HEK293T (cell line): ENCODE measurements around the gene LRMDA.

ENCODE experiments used
- ARNT ChIP-seq: fragments of 450-650 bp; IDR thresholded peaks from 2 replicates; pipeline ENCODE4 v1.6.1; 2017; ENCODE audit warnings: mild to moderate bottlenecking
- ELF4 ChIP-seq: fragments of 450-650 bp; IDR thresholded peaks from 2 replicates; pipeline ENCODE4 v1.6.1; 2017; ENCODE audit warnings: antibody characterized with exemption
- FOXA1 ChIP-seq: fragments of 450-650 bp; IDR thresholded peaks from 2 replicates; pipeline ENCODE4 v1.6.1; 2016; ENCODE audit warnings: mild to moderate bottlenecking
- FOXK2 ChIP-seq: fragments of 450-650 bp; IDR thresholded peaks from 2 replicates; pipeline ENCODE4 v1.6.1; 2016; ENCODE audit warnings: mild to moderate bottlenecking
- FOXM1 ChIP-seq: fragments of 450-650 bp; IDR thresholded peaks from 2 replicates; pipeline ENCODE4 v1.6.1; 2017; ENCODE audit warnings: mild to moderate bottlenecking, borderline replicate concordance
- L3MBTL2 ChIP-seq: fragments of 450-650 bp; conservative IDR thresholded peaks from 2 replicates; pipeline ENCODE4 v1.6.1; 2016; ENCODE audit warnings: mild to moderate bottlenecking
- SP1 ChIP-seq: fragments of 450-650 bp; IDR thresholded peaks from 2 replicates; pipeline ENCODE4 v1.6.1; 2017
- SUZ12 ChIP-seq: fragments of 450-650 bp; IDR thresholded peaks from 2 replicates; pipeline ENCODE4 v1.6.1; 2016; ENCODE audit warnings: mild to moderate bottlenecking
- ZNF384 ChIP-seq: fragments of 450-650 bp; IDR thresholded peaks from 2 replicates; pipeline ENCODE4 v1.6.1; 2016
- TF ChIP-seq, protein P1 (sequence below): fragments of 450-650 bp; IDR thresholded peaks from 2 replicates; pipeline ENCODE4 v1.6.1; 2016

DNA sequence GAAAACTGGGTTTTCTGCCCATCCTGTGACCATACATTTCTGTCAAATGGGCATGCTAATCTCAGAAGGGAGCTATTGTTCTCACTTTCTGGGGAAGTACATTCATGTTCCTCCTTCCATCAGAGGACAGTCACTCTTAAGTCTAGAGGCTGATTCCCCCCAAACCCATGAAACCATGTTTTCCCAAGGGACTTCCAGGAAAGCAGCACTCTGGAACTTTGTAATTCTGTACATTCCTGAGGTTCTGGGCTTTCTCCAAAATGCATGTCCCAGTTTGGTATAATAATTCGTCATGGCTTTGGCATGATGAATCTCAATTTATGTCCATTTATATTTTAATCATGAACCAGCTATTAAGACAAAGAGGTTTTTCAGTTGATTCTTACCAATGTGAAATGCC is 688.1 kb downstream of the LRMDA start:
- TF ChIP-seq L3MBTL2 (no peak), SUZ12 (no peak), FOXA1 (no peak), ELF4 (no peak), ARNT (no peak), SP1 (no peak), FOXK2 (no peak), ZNF384 (no peak), FOXM1 (no peak)
- TF ChIP-seq, protein P1, sequence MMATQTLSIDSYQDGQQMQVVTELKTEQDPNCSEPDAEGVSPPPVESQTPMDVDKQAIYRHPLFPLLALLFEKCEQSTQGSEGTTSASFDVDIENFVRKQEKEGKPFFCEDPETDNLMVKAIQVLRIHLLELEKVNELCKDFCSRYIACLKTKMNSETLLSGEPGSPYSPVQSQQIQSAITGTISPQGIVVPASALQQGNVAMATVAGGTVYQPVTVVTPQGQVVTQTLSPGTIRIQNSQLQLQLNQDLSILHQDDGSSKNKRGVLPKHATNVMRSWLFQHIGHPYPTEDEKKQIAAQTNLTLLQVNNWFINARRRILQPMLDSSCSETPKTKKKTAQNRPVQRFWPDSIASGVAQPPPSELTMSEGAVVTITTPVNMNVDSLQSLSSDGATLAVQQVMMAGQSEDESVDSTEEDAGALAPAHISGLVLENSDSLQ: no peak
